Stimulated activated CD4-positive, alpha-beta T cell treated with anti-CD3 and anti-CD28 coated beads, TNF-alpha, amount 100 ng/mL, for 1 hour (primary cell): Measurements from ENCODE around the gene RASSF3.
"Not testable (repeated sequence)": the region's sequence is repeated elsewhere in the genome, so short reads cannot be mapped to it uniquely, and the experiment has no call there.

Source experiments
- DNase-seq, 3 donors: peaks; one replicate each; pipeline ENCODE4 v3.0.0-alpha.2; 2020; ENCODE audit warnings: low read depth in 3 of 3, low spot score in 1 of 3

RASSF3 gene

GRCh38 chr12:64595863-64596793 is 14.2 kb upstream of the RASSF3 start:
- no peak for DNase-seq

DNA sequence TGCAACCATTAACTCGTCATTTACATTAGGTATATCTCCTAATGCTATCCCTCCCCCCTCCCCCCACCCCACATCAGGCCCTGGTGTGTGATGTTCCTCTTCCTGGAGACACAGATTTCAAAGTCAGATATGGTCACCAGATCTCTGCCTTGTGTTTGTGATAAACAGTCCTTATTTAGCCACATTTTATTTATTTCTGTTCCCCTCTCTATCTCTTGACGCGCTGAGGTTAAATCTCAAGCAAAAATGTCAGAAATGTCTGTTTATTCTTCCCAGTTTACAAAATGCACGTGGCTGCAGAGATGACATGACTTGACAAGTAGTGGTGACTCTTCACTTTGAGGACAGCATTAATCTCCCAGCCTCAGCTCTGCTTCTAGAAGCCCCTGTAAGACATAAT is 11.5 kb upstream of the RASSF3 start:
- no peak for DNase-seq

DNA sequence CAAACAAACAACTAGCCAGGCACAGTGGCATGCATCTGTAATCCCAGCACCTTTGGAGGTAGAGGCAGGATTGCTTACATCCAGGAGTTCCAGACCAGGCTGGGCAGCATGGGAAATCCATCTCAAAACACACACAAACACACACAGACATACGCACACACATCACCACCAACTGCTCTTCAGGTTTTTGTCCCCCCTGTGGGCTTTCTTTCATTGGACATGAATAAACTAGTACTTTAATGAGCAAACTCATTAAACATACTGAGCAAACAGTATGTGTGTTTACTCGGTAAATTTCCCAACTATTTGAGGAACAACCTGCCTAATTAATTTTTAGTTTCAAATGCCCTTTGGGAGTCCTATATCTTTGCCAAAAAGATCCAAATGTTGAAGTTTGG is 10.1 kb upstream of the RASSF3 start:
- DNase-seq = no peak

GRCh38 chr12:64603183-64603841 is 7.0 kb upstream of the RASSF3 start:
- no peak for DNase-seq

GRCh38 chr12:64608901-64609535 is 1.3 kb upstream of the RASSF3 start:
- no peak for DNase-seq

- no peak for DNase-seq
These were observed 688 bp upstream of the RASSF3 start for GRCh38 chr12:64609536-64610078.

- peak; percentile 24 to 53 (median 35) for DNase-seq
These were observed 505 bp downstream of the RASSF3 start for GRCh38 chr12:64610660-64611340.

- no peak for DNase-seq
These were observed 1.3 kb downstream of the RASSF3 start for GRCh38 chr12:64611341-64612284.

- DNase-seq = no peak
These were observed 2.5 kb downstream of the RASSF3 start for GRCh38 chr12:64612843-64613242.

GRCh38 chr12:64613775-64614398 is 3.6 kb downstream of the RASSF3 start:
- DNase-seq = not testable (repeated sequence)

DNA sequence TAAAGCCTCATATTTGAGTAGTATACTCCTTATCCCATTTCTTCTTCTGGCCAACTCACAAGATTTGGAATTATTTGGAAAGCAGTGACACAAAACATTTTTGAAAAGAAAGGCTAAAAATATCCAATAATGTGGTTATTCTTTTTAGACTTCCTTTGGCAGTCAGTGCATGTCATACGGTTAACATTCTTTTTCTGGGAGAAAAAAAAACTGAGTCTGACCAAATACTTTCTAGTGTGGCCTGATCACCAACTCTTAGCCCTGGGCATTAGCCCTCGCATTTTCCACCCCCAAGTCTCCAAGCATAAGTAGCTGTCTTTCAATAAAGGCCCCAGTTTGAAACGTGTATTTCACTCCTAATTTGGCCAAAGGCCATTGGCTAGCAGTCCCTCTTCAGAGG is 5.9 kb downstream of the RASSF3 start:
- no peak for DNase-seq

GRCh38 chr12:64618953-64619590 is 8.8 kb downstream of the RASSF3 start:
- no peak for DNase-seq

GRCh38 chr12:64621257-64621942 is 11.1 kb downstream of the RASSF3 start:
- DNase-seq = no peak

DNA sequence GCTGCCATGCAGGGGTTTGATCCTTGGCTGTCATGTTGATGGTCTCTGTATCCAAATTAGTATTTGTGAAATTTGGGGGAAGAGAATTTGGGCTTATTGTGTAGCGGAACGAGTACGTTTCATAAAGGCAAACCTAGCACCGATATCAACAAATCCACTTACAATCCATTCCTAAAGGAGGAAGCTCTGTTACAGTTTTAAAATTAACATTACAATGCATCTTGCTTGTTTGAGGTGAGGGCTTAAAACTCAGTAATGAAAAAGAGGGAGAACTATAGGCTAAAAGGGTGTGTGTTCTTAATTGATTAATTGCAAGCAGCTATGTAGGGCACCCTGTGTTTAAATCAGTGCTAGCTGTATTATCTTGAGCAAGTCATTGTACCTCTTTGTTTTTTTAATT is 13.7 kb downstream of the RASSF3 start:
- no peak for DNase-seq

DNA sequence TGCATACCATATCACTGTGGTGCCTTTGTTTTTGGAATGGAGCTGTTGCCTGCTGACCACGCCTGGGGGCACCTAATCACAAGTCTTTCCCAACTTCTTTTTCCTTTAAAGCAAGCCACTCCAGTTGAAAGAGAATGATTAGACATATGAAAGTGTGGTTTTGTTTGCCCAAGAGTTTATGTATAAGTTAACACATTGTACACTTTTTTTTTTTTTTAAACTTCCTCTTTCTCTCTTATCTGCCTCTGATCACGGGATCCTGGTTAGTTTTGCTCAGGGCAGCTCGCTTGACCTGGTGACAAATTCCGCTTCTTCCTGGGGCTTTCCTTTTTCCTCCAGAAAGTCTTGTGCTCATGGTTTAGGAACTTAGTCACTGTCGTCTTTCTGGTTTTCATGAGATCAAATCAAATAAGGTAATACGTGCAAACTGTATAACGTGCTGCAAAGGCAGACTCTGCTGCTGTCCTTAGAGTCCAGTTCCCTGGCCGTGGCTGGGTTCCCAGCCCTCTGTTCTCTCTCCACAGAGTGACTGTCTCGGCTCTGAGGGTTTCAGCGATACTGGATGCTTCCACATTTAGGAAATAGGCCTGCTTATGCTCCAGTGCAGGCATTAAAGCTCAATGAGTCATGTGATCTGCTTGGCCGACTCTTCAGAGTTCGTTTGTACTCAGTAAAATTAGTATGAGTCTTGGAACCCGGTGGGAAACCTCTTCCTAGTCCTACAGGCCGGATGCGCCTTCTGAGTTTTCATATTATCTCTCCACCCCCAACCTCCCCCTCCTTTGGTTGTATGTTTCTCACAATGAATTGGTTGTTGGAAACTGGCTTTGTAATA is 15.2 kb downstream of the RASSF3 start:
- no peak for DNase-seq

DNA sequence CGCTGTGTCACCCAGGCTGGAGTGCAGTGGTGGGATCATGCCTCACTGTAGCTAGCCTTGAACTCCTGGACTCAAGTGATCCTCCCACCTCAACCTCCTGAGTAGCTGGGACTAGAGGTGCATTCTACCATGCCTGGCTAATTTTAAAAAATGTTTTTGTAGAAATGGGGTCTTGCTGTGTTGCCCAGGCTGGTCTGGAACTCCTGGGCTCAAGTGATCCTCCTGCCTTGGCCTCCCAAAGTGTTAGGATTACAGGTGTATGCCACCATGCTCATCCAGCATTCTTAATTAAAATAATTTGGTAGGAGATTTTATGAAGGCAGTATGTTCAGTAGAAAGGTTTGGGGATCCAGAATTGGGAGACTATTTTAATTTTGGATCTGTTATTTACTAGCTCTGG is 16.3 kb downstream of the RASSF3 start:
- DNase-seq = not testable (repeated sequence)

DNA sequence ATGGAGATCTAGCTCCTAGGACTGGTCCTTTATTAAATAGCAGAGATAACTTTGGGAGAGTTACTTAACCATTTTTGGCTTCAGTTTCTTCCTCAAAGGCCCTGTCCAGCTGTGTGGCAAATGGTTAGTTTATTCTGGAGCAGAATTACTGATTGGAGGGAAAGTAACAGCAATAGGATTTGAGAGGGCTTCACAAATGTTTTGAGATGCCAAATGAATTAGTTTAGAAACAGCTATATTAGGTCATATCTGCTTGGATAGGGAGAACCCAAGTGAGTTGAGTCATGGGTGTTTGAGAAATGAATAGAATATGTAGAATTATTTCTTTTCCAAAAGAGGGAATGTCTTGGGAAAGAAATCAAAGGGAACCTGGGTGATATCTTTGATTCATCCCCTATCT is 17.5 kb downstream of the RASSF3 start:
- no peak for DNase-seq

GRCh38 chr12:64631197-64631596 is 20.9 kb downstream of the RASSF3 start:
- no peak for DNase-seq
